ENCODE data around the gene NEURL1B. TPM values are rescaled to one million over a fixed set of nuclear protein-coding genes. Genes with fewer than 3 reads are reported as not detected.

Gene NEURL1B, protein sequence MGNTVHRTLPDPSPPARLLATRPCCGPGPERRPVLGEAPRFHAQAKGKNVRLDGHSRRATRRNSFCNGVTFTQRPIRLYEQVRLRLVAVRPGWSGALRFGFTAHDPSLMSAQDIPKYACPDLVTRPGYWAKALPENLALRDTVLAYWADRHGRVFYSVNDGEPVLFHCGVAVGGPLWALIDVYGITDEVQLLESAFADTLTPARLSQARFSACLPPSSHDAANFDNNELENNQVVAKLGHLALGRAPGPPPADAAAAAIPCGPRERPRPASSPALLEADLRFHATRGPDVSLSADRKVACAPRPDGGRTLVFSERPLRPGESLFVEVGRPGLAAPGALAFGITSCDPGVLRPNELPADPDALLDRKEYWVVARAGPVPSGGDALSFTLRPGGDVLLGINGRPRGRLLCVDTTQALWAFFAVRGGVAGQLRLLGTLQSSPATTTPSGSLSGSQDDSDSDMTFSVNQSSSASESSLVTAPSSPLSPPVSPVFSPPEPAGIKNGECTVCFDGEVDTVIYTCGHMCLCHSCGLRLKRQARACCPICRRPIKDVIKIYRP
- 3.8 TPM for polyA plus RNA-seq (2013, experiment 1 of 2)
- polyA plus RNA-seq (2013, experiment 2 of 2): 5.1 TPM

DNA sequence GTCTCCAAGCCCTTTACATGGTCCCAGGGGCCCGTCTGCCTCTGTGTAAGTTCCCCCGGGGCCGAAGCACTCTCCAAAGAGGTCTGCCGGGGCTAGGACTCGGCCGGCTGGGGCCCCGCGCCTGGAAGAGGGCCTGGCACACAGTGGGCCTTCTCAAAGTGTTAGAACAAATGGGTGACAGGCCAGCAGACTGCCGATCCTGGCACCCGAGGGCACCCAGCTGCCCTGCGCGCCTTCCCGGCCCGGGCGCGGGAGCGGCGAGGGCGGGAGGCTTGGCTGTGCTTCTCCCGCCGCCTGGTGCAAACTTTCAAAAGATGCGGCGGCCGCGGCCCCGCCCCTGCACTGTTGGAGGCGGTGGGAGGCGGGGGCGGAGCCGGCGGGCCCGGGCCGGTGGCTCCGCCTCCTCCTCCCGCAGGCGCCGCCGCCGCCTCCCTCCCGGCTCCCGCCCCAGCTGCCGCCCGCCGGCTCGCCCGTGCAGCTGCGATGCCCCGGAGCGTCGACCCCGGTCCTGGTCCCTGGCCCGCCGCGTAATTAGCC lies at the start of gene NEURL1B:
Gene NEURL1B, plus strand, starts transcription at position 442 of the 537 bp plus-strand sequence. CDS start 144 bp downstream, outside the sequence.
- Histone ChIP-seq H3K9me3 (ENCODE audit: insufficient read depth, low read depth, low read length) (no peaks in the 10 kb centered on the region), H3K4me3 (ENCODE audit: low read length) (peak within 1 kb of the TSS; percentile 63), H3K27me3 (ENCODE audit: insufficient read depth, low read length) (peaks cover 24% of the 10 kb centered on the region), H3K4me1 (ENCODE audit: insufficient read depth, low read length) (peaks cover 7% of the 10 kb centered on the region; the same call in 1 of the 2 replicates), H3K36me3 (ENCODE audit: insufficient read depth, low read length) (no peaks in the 10 kb centered on the region), H3K27ac (ENCODE audit: low read depth, low read length) (no peak within 1 kb of the TSS), H3K9ac (ENCODE audit: low read depth, low read length) (peak within 1 kb of the TSS; percentile 62)
- WGBS: 1% methylated on average over 53 of the region's 54 CpGs

DNA sequence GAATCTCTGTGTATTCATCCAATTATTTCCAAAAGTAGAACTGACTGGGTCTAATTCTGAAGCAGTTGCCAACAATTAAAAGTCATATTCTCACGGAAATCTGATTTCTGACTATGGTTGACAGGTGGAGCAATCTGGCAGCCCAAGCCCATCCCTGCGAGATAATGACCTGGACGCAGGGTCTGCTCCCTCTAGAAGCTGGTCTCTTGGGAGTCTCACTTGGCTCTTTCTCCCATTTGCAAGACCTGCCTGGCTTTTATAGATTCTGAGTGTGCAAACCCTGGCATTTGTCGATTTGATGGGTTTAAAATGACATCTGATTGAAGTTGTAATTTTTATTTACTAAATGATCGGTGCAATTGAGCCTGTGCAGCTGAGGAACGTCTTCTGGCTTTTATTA lies 49.4 kb upstream of the NEURL1B start:
- H3K27ac ChIP-seq (ENCODE audit: low read depth, low read length): no peak overlapping the region
- peaks cover 8% of the 10 kb centered on the region for H3K4me1 ChIP-seq (ENCODE audit: insufficient read depth, low read length)
- H3K27me3 ChIP-seq (ENCODE audit: insufficient read depth, low read length): no peaks in the 10 kb centered on the region
- H3K9me3 ChIP-seq (ENCODE audit: insufficient read depth, low read depth, low read length): no peaks in the 10 kb centered on the region
- H3K36me3 ChIP-seq (ENCODE audit: insufficient read depth, low read length): no peaks in the 10 kb centered on the region
- H3K4me3 ChIP-seq (ENCODE audit: low read length): no peak overlapping the region
- H3K9ac ChIP-seq (ENCODE audit: low read depth, low read length): no peak overlapping the region
- WGBS: 93% methylated on average over 6 of the region's 6 CpGs

DNA sequence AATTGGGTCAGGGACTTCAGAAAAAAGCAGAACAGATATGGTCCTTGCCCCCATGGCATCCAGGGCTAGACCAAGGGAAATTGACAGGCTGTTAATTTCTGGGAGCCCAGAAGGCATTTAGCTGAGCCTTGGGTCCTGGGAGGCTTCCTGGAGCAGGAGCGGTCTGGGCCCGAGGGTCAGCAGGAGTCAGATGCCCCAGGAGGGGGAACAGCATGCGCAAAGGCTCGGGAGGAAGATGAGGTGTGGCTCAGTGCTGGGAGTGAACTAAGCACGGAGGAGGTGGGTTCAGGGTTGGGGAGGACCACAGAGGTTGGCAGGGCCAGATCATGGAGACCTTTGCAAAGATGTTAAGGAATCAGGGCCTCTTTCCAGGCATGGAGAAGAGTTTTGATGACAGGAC lies 48.2 kb upstream of the NEURL1B start:
- no peak overlapping the region for H3K4me3 ChIP-seq (ENCODE audit: low read length)
- no peaks in the 10 kb centered on the region for H3K4me1 ChIP-seq (ENCODE audit: insufficient read depth, low read length)
- no peaks in the 10 kb centered on the region for H3K27me3 ChIP-seq (ENCODE audit: insufficient read depth, low read length)
- no peak overlapping the region for H3K27ac ChIP-seq (ENCODE audit: low read depth, low read length)
- H3K9ac ChIP-seq (ENCODE audit: low read depth, low read length): no peak overlapping the region
- no peaks in the 10 kb centered on the region for H3K36me3 ChIP-seq (ENCODE audit: insufficient read depth, low read length)
- H3K9me3 ChIP-seq (ENCODE audit: insufficient read depth, low read depth, low read length): no peaks in the 10 kb centered on the region
- 87% methylated on average over 5 of the region's 5 CpGs for WGBS

DNA sequence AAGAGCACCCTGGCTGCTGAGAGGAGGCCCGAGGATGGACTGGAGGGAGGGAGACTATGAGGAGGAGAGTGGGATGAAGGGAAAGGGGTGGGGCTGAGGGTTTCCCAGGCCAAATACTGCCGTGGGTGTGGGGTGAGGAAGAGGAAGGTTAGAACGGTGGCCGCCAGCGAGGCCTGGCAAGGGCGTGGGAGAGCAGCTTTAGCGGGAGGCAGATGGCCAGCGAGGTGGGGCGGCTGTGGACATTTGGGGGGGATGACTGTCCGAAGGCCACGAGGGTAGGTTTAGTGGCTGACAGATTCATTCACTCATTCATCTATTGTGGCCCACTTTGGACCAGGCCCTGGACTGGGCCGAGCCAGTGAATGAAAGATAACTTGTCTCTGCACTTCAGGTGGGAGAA lies 47.8 kb upstream of the NEURL1B start:
- Histone ChIP-seq H3K27ac (ENCODE audit: low read depth, low read length) (no peak overlapping the region), H3K9me3 (ENCODE audit: insufficient read depth, low read depth, low read length) (no peaks in the 10 kb centered on the region), H3K36me3 (ENCODE audit: insufficient read depth, low read length) (no peaks in the 10 kb centered on the region), H3K4me1 (ENCODE audit: insufficient read depth, low read length) (no peaks in the 10 kb centered on the region), H3K4me3 (ENCODE audit: low read length) (no peak overlapping the region), H3K27me3 (ENCODE audit: insufficient read depth, low read length) (no peaks in the 10 kb centered on the region), H3K9ac (ENCODE audit: low read depth, low read length) (no peak overlapping the region)
- WGBS: 93% methylated on average over 12 of the region's 12 CpGs

DNA sequence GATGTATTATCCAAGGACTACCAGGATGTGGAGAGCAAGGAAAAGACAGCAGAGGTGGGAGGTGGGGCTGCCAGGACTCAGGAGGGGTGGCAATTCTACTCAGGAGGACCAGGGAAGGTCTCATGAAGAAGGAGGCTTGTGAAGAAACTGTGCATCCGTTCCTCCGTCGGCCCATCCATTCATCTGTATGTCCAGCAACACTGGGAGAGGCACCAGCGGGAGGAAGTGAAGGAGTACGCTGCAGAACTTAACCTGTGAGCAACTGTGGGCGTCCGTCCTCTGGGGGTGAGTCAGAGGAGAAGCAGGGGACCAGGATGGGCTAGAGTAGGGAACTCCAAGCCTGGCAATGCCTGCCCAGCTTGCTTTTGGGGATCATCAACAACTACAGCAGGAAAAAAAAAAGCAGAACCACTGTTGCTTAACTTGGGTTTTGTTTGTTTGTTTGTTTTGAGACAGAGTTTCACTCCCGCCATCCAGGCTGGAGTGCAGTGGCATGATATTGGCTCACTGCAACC lies 47.3 kb upstream of the NEURL1B start:
- Histone ChIP-seq H3K36me3 (ENCODE audit: insufficient read depth, low read length) (no peaks in the 10 kb centered on the region), H3K9me3 (ENCODE audit: insufficient read depth, low read depth, low read length) (no peaks in the 10 kb centered on the region), H3K27me3 (ENCODE audit: insufficient read depth, low read length) (no peaks in the 10 kb centered on the region), H3K4me3 (ENCODE audit: low read length) (no peak overlapping the region), H3K9ac (ENCODE audit: low read depth, low read length) (no peak overlapping the region), H3K27ac (ENCODE audit: low read depth, low read length) (no peak overlapping the region), H3K4me1 (ENCODE audit: insufficient read depth, low read length) (no peaks in the 10 kb centered on the region)
- 91% methylated on average over 8 of the region's 8 CpGs for WGBS

DNA sequence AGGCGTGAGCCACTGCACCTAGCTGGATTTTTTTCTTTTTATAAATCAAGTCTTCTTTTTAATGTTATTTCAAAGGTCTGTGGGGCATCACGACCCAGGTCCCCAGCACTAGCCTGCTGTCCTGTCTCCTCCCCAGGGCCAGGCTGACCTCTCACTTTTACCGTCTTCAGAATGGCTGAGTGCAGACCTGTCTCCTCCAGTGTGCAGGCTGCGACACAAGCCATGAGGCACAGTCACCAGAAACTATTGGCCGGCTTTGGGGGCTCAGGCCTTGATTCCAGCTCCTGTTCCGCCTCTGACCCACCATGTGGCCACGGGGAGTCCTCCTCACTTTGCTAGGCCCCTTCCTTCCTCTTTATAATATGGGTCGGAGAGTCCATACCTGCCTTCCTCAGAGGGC lies 46.6 kb upstream of the NEURL1B start:
- WGBS: 90% methylated on average over 8 of the region's 8 CpGs
- H3K27ac ChIP-seq (ENCODE audit: low read depth, low read length): no peak overlapping the region
- no peaks in the 10 kb centered on the region for H3K9me3 ChIP-seq (ENCODE audit: insufficient read depth, low read depth, low read length)
- H3K9ac ChIP-seq (ENCODE audit: low read depth, low read length): no peak overlapping the region
- no peaks in the 10 kb centered on the region for H3K27me3 ChIP-seq (ENCODE audit: insufficient read depth, low read length)
- no peak overlapping the region for H3K4me3 ChIP-seq (ENCODE audit: low read length)
- H3K36me3 ChIP-seq (ENCODE audit: insufficient read depth, low read length): no peaks in the 10 kb centered on the region
- H3K4me1 ChIP-seq (ENCODE audit: insufficient read depth, low read length): no peaks in the 10 kb centered on the region

DNA sequence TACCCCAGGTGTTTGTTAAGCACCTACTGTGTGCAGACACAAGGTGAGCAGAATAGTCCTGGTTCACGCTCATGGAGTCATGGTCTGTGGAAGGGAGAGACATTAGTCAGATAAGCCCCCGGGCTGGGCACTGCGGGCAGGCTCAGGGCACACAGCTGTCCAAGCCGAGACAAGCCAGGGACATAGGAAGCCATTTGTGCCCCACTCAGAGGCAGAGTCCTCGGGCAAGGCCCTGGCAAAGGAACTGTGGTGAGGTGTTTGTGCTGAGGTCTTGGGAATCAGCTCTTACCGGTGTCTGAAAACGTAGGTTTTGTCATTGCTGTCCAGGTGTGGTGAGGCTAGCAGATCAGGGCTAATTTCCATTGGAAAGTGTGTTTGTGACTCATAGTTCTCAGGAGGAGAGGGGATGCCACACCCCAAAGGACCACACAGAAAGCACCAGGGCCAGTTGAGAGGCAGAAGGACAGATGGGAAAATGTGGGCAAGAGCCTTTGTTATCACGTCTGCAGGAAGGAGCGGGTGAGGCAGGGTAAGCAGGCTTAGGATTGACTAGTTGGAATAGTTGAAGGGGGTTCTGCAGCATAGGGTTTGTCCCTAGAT lies 46.1 kb upstream of the NEURL1B start:
- Histone ChIP-seq H3K27me3 (ENCODE audit: insufficient read depth, low read length) (no peaks in the 10 kb centered on the region), H3K9ac (ENCODE audit: low read depth, low read length) (no peak overlapping the region), H3K9me3 (ENCODE audit: insufficient read depth, low read depth, low read length) (no peaks in the 10 kb centered on the region), H3K4me3 (ENCODE audit: low read length) (no peak overlapping the region), H3K4me1 (ENCODE audit: insufficient read depth, low read length) (no peaks in the 10 kb centered on the region), H3K27ac (ENCODE audit: low read depth, low read length) (no peak overlapping the region), H3K36me3 (ENCODE audit: insufficient read depth, low read length) (no peaks in the 10 kb centered on the region)
- 88% methylated on average over 9 of the region's 9 CpGs for WGBS

DNA sequence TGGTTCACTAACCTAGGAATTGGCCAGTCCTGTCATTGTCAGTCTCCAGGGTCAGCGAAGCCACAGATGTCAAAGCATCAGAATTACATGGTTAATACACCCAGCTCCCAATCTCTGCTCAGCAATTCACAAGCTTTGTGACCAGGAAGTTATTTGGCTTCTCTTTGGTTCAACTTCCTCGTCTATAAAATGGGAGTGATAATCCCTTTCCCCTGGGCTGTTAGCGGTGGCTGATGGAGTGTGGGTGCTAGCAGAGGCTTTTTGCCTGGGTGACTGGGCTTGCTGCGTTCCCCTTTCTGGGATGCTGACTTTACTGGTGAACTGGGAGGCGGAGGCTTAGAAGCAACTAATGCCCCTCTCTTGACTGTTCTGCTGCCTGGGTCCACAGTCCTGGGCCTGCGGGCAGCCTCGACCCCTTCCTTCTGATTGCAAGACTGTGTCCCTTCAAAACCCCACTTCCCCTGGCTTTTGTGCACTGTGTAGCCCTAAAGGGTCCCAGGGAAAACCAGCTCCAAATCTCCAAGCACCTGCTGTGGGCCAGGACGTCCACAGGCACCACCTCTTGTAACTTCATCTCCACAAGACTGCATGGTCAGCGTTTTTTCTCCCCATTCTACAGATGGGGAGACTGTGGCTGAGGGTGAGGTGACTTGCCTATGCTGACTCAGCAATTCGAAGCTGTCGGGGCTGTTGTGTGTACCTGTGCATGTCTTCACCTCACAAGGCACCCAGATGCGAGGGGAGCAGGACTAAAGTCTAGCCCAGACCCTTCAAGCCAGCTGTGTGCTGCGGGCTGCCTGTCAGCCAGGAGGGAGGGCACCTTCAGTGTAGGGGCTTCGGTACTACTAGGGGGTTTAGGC lies 45.2 kb upstream of the NEURL1B start:
- Histone ChIP-seq H3K4me1 (ENCODE audit: insufficient read depth, low read length) (no peaks in the 10 kb centered on the region), H3K9ac (ENCODE audit: low read depth, low read length) (no peak overlapping the region), H3K27me3 (ENCODE audit: insufficient read depth, low read length) (no peaks in the 10 kb centered on the region), H3K9me3 (ENCODE audit: insufficient read depth, low read depth, low read length) (no peaks in the 10 kb centered on the region), H3K36me3 (ENCODE audit: insufficient read depth, low read length) (no peaks in the 10 kb centered on the region), H3K27ac (ENCODE audit: low read depth, low read length) (no peak overlapping the region), H3K4me3 (ENCODE audit: low read length) (no peak overlapping the region)
- 85% methylated on average over 14 of the region's 14 CpGs for WGBS

DNA sequence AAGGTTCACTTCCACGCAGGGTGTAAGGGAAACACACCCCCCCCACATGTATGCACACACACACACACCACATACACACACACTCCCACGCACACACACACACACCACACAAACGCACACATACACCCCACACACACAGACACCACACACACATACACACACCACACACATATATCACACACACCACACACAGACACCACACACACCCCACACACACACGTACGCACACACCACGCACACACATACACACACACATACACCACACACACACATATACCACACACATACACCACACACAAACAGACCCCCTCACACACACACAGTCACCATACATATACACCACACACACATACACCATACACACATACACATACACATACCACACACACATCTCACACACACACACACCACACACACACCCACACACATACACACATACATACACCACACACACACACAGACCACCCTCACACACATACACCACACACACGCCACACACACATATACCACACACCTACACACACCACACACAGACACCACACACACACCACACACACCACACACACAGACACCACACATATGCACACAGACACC lies 44.3 kb upstream of the NEURL1B start:
- Histone ChIP-seq H3K9me3 (ENCODE audit: insufficient read depth, low read depth, low read length) (no peaks in the 10 kb centered on the region), H3K4me3 (ENCODE audit: low read length) (no peak overlapping the region), H3K36me3 (ENCODE audit: insufficient read depth, low read length) (no peaks in the 10 kb centered on the region), H3K4me1 (ENCODE audit: insufficient read depth, low read length) (no peaks in the 10 kb centered on the region), H3K27ac (ENCODE audit: low read depth, low read length) (no peak overlapping the region), H3K27me3 (ENCODE audit: insufficient read depth, low read length) (no peaks in the 10 kb centered on the region), H3K9ac (ENCODE audit: low read depth, low read length) (no peak overlapping the region)
- WGBS: 86% methylated on average over 7 of the region's 7 CpGs

DNA sequence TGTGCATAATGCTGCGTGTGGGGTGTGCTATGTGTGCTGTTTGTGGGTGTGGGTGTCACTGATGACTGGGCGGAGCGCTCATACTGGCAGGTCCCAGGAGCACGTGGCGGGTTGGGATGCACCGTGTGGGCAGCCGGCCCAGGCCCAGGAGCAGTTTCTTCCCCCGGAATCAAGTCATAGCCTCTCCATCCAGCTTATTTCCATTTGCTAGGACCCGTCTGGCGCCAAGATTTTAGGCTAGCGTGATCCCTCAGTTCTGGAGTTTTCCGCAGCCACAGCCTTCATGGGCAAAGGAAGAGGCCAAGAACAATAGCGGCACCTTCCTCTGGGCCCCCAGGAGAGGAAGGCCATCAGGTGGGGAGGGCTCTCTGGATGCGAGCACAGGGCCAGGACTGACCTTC lies 43.3 kb upstream of the NEURL1B start:
- Histone ChIP-seq H3K27me3 (ENCODE audit: insufficient read depth, low read length) (no peaks in the 10 kb centered on the region), H3K4me1 (ENCODE audit: insufficient read depth, low read length) (no peaks in the 10 kb centered on the region), H3K4me3 (ENCODE audit: low read length) (no peak overlapping the region), H3K27ac (ENCODE audit: low read depth, low read length) (no peak overlapping the region), H3K9me3 (ENCODE audit: insufficient read depth, low read depth, low read length) (no peaks in the 10 kb centered on the region), H3K36me3 (ENCODE audit: insufficient read depth, low read length) (no peaks in the 10 kb centered on the region), H3K9ac (ENCODE audit: low read depth, low read length) (no peak overlapping the region)
- 94% methylated on average over 14 of the region's 14 CpGs for WGBS

All from HUES64 (cell line).